Skin epidermis (tissue), 12 donors: ENCODE data around the gene TSPAN14.
A peak's percentile ranks its signal among the peaks of the same experiment; 100 is the strongest.

Experiments used
- H3K27ac ChIP-seq, 21 experiments: fragments of 200-600 bp; sonication (generic) in 11 of 21; one replicate each; pipeline ENCODE4 v1.5.0; 2020; ENCODE audit warnings: mild to moderate bottlenecking in 3 of 21, inconsistent platforms in 2 of 21, moderate library complexity in 2 of 21
- H3K4me3 ChIP-seq, 7 experiments: fragments of 200-600 bp; sonication (generic) in 2 of 7; one replicate each; pipeline ENCODE4 v1.5.0; 2020; ENCODE audit warnings: inconsistent platforms in 2 of 7, mild to moderate bottlenecking in 2 of 7, moderate library complexity in 1 of 7

TSPAN14 gene

DNA sequence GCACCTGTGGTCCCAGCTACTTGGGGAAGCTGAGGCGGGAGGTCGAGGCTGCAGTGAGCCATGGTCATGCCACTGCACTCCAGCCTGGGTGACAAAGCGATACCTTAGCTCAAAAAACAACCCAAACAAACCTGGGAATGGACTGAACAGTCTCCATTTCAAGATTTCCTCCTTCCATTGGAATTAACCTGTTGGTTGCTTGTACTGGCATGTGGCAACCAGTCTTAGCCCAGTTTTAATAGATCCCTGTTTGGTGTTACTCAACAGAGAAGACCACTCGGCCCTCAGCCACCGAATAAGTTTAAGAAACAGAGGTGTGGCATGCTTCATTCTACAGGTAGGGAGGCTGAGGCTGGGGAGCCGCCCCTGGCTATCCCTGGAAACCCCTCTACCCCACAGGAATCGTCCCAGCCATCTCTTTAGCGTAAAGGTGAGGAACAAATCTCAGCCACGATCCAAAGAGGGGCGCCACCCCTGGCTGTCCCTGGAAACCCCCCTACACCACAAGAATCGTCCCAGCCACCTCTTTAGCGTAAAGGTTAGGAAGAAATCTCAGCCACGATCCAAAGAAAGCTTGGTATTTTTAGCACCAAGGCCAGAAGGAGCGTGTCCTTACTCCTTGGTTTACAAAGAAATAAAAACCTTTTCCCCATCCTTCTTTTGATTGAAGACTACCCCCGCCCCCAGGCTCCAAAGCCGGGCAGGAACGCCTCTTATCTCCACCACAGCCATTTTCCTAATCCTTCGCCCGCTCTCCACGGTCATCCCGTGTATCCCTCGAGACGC lies 861 bp upstream of the TSPAN14 start:
- H3K27ac ChIP-seq = peak overlapping the region; percentile 26 to 86 (median 80)

DNA sequence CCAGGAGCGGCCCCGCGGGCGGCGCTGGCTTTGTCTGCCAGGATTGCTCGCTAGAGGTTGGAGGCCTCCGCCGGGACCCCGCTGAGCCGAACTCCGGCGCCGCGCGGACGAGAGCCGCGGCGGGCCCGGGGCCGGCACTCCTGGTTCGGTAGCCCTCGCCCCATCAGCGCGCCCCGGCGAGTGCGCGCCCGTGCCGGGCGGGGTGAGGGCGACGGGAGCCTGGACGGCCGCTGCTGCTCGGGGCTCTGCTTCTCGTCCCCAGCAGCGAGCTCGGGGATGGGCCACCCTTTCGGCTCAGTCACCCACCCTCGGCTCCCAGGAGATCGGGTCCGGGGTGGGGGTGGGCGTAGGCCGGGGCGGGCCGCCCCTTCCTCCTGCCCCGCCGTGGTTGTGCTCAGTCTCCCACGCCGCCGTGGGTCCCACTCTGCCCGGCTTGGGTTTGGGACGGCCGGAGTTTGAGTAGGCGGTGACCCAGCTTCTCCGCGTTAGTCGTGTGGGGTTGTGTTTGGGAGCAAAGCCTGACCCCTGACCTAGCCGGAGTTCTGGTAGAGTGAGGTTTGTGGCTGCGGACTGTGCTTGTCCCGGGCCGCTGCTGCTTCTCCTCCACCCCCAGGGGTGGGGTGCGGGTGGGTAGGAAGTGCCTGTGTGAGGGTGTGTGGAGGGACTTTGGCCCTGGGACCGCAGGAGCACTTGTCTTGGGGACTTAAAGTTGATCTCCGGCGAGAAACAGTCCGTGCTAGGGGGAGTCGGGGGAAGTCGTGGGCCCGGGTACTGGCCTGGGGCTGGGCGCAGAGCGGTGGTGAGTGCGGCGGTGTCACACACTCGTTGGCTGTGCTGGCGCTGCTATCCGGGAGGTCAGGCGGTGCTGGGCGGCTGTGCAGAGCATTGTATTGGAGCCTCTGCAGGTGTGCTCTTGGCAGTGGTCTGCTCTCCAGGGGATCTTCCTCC lies 677 bp downstream of the TSPAN14 start:
- peak overlapping the region; percentile 76 to 99 (median 96) for H3K27ac ChIP-seq
- peak overlapping the region; percentile 57 to 96 (median 82) for H3K4me3 ChIP-seq

More for the DNA sequence above, 861 bp upstream of the TSPAN14 start:
- peak overlapping the region; percentile 17 to 42 (median 28) for H3K4me3 ChIP-seq

DNA sequence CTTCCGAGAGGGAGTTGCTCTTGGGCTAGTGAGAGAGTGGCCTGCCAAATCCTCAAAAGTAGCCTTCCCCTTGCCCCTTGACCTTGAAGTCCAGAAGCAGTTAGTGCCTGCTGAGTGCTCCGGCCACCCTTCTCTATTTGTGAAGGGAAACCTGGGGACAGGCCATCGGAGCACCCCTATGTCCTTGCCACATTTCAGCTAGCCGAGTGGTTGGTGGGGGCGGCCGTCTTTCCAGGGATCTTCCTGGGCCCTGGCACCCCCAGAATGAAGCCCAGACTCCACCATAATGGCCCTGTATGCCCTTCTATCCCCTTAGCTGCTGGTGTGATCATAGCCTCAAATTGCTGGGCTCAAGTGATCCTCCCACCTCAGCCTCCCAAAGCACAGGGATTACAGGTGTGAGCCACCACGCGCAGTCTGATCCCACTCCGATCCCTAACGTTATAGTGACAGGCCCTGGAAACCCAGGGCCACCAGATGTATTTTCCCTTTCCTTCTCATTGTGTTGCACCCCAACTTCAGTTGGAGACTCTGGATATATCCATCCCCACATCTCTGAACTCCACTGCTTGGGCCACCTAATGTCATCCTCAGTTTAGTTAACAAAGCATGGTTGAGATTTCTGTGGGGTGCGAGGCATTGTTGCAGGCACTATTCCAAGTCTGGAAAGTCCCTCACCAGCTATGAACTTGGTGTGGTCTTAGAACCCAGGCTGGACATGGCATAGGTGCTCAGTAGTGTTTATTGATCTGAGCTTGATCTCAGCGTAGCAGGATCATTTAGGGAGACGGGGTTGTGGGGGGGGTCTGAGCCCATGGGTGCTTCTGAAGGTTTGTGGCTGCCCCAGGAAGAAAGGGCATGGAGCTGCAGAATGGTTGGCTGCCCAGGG lies 1.6 kb downstream of the TSPAN14 start:
- H3K4me3 ChIP-seq = peak overlapping the region; percentile 57 to 96 (median 82)
- H3K27ac ChIP-seq = peak overlapping the region in 20 of 21 experiments; percentile 86 to 99 (median 96)

- Histone ChIP-seq H3K27ac (peak overlapping the region in 19 of 21 experiments; percentile 74 to 99 (median 87)), H3K4me3 (no peak overlapping the region)
These were observed 3.6 kb downstream of the TSPAN14 start for GRCh38 chr10:80457554-80458262.

- no peak overlapping the region for H3K4me3 ChIP-seq
- peak overlapping the region in 19 of 21 experiments; percentile 74 to 99 (median 87) for H3K27ac ChIP-seq
These were observed 4.1 kb downstream of the TSPAN14 start for GRCh38 chr10:80458263-80458625.

GRCh38 chr10:80458638-80459037 lies 4.5 kb downstream of the TSPAN14 start:
- Histone ChIP-seq H3K4me3 (peak overlapping the region in 2 of 7 experiments; percentile 4 to 12), H3K27ac (peak overlapping the region in 19 of 21 experiments; percentile 74 to 99 (median 87))

DNA sequence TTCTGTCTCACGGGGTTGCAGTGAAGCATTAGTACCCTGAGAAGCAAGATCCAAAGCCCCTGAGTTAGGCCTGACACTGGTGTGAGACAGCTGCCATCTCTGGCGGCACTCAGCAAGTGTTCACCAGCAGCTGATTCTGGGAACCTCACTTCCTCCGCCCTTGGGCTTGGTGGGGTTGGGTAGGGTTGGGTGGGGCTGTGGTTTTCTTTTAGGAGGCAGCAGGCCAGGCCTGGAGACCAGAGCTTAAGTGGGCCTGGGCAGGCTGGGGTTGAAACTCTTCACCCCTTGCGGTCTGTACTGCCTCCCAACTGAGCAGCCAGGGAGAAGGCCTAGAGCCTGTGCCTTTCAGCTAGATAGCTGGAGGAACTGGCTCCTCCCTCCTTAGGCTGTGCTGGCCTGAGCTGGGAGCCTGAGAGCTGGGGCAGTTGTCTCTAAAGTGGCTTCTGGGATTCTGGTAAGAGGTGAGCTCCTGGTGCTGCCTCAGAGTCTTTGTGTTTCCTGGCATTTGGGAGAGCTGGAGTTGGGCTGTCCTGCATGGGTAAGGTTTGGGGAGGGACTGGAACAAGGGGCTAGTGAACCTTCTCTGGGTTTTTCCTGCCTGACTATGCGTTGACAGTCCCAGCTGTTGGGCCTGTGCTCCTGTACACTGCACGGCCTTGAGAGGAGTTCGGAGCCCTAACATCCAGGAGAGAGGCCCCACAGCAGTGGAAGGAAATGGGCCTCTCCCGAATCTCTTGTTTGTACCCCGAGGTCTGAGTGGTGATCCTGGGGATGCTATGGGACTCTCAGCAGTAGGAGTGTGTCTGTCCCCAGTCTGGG lies 5.1 kb downstream of the TSPAN14 start:
- H3K4me3 ChIP-seq = peak overlapping the region in 5 of 7 experiments; percentile 2 to 17 (median 7)
- H3K27ac ChIP-seq = peak overlapping the region; percentile 36 to 99 (median 87)

DNA sequence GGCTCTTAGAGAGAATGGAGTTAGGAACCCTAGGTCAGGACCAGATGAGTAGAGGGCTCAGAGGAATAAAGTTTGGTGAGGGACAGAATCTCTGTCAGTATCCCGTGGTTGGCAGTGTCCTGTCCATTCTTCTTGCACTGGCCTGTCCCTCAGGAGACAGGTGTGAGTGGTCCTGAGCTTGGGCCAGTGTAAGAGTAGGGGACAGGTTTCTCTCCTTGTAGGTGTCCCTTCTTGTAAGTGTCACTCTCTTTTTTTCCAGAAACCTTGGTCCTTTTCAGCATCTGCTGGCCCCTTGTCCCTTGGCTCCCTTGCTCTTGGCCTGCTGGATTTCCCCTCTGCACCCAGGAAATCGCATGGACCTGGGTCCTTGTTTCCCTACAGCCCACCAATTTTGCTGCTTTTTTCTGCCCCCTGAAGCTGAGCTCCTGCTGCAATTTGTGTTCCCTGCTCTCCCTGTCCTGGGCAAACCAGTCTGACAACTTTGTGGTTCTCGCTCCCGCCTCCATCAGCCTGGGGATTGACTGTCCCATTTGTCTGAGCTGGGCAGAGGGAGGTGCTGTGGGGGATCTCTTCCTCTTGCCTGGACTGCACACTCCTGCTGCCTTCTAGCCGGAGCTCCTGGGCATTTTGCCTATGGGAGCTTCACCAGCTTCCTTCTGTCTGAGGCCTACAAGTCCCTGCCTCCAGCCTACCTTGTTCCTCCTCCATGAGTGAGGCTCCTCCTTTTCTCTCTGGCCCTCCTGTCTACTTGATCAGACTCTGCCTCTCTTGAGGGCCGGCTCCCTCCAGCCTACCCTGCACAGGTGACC lies 6.5 kb downstream of the TSPAN14 start:
- peak overlapping the region; percentile 29 to 99 (median 86) for H3K27ac ChIP-seq

DNA sequence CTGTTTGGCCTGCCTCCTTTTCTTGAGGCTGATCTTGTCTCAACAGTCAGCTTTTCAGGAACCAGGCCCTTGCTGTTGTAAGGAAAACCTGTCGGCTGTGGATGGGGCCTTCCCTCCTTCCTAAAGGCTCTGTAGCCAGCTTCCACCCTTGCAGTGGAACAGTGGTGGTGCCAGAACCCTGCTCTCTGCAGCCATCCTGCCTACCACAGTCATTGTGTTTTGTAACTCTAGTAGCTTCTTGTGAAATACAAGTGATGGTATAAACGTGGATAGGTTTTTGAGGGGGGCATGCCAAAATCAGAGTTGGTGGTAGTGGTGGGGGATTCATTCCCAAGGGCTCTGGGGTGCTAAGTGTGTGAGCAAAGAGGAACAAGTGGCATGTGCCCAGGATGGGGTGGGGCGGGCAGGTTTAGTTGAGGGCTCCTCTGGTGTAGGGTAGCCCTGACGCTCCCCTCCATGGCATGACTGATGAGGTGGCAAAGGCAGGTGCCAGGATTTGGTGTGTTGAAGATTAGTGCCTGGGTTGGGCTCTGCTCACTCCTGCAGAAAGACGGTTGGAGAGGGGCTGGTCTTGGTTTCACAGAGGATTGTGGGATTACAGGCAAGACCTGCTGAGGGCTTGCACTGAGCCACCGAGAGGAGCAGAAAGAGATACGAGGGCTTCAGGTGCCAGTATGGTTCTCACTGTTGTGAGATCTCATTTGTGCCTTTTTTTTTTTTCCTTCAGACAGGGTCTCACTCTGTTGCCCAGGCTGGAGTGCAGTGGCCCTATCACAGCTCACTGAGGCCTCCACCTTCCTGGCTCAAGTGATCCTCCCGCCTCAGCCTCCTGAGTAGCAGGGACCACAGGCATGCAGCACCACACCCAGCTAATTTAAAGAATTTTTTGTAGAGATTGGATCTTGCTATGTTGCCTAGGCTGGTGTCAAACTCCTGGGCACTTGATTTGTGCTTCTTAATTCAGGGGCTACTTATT lies 7.4 kb downstream of the TSPAN14 start:
- H3K27ac ChIP-seq = peak overlapping the region; percentile 29 to 99 (median 86)
- H3K4me3 ChIP-seq = no peak overlapping the region

More for the DNA sequence above, 6.5 kb downstream of the TSPAN14 start:
- H3K4me3 ChIP-seq = no peak overlapping the region

DNA sequence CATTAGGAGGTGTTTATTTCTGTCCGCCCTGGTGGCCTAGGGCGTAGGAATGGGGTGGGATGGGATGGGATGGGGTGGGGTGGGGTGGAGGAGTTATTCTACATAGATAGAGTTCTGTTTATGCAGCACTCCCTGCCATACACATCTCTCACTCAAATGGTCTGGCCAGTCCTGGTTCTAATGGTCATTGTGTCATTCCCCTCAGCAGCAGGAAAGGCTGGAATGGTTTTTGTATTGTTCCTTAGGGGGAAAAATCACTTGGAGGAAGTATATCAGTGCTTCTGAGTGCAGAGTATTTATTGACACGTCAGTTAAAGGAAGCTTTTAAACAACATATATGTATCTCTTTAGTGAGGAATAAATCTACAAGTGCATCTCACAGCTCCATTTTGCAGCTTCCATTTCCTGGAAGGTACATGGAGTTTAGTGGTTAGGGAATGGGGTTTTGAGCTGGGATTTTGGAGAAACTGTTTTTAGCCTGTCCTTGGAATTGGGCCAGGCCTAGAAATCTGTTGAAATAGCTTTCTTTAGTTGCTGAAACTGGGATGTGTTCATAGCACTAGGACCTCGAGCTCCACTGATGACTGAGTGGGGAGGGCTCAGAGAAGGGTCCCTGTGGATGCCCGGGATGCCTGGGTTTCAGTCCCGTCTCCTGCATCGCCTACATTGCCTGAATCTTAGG lies 8.3 kb downstream of the TSPAN14 start:
- H3K27ac ChIP-seq = peak overlapping the region in 20 of 21 experiments; percentile 72 to 99 (median 87)

DNA sequence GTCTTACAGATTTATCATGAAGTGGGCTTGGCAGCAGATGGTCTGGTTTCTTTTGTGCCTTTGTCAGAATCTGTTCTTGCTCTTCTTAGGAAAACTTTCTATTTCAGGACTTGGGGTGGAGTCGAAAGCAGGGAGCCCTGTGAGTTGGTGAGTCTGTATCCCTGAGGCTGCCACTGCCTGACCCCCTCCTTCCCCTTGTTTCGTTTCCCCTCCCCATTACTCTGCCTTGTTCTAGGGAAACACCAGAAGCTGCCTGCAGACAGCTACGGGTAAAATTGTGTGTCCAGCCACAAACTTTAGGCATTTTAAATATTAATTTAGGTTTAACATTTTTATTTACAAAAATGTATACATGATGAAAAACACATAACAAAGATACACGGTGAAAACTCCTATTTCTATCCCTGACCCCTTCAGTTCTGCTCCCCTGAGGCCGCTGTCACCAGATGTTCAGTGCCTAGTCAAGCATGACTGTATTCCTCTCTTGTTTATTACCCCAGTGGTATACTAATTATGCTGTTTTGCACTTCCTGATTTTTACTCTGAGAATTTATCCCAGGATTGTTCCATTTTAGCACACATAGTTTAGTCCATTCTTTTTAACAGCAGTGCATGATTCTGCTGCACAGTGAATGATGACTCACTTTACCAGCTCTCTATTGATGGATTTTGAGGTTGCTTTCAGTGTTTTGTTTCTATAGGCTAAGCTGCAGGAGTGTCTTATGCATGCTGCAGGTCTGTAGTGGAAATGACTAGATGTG lies 9.1 kb downstream of the TSPAN14 start:
- Histone ChIP-seq H3K27ac (peak overlapping the region in 20 of 21 experiments; percentile 22 to 99 (median 87)), H3K4me3 (no peak overlapping the region)

More for the DNA sequence above, 8.3 kb downstream of the TSPAN14 start:
- H3K4me3 ChIP-seq = no peak overlapping the region

GRCh38 chr10:80463868-80464267 lies 9.8 kb downstream of the TSPAN14 start:
- H3K27ac ChIP-seq = peak overlapping the region in 20 of 21 experiments; percentile 47 to 99 (median 80)

GRCh38 chr10:80464557-80465450 lies 10.7 kb downstream of the TSPAN14 start:
- peak overlapping the region in 20 of 21 experiments; percentile 17 to 99 (median 80) for H3K27ac ChIP-seq
- H3K4me3 ChIP-seq = peak overlapping the region in 1 of 7 experiments; percentile 6

More at GRCh38 chr10:80463868-80464267, 9.8 kb downstream of the TSPAN14 start:
- H3K4me3 ChIP-seq = no peak overlapping the region
